PFSK-1 (cell line): ENCODE data around the gene MCOLN1.

Experiments
- POLR2AphosphoS5 ChIP-seq: IDR thresholded peaks from 2 replicates; pipeline ENCODE4 v1.6.1; 2012; ENCODE audit warnings: low read depth, mild to moderate bottlenecking, control low read depth, low read length, moderate library complexity
- TF ChIP-seq, protein P1 (sequence below), 2 experiments: IDR thresholded peaks; 2 replicates each; pipeline versions ENCODE4 v1.6.1 to v1.8.0; 2011 to 2012; ENCODE audit warnings: low read depth in 2 of 2, low read length in 2 of 2, control low read depth in 1 of 2, inconsistent platforms in 1 of 2, mild to moderate bottlenecking in 1 of 2, moderate library complexity in 1 of 2; ENCODE audit not compliant: insufficient read depth in 1 of 2

DNA sequence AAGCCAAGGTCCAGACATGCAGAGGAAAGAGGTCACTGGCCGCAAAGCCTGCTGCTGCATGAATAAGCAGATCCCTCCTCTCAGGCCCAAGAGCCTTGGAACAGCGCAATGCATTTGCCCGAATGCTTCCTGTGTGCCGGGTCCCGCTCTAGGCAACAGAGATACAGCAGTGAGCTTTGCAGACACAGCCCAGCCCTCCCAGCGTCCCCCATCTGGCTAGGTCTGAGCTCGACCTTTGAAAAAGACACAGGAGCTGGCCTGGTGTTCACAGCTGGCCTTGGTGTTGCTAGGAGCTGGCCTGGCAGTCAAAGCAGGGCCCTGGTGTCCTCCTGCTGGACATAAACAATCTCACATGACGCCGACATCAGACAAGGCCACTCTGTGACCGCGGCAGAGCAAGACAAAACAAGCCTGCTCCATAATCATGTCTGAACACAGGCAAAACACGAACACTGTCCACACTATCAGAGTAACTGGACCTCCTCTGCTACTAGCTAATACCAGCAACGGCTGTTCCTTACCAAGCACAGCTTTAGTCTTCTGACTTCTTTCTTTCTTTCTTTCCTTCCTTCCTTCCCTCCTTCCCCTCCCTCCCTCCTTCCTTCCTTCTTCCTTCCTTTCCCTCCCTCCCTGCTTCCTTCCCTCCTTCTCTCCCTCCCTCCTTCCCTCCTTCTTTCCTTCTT, 27.9 kb upstream of the MCOLN1 start:
- TF ChIP-seq POLR2AphosphoS5, result no peak
- TF ChIP-seq, protein P1, sequence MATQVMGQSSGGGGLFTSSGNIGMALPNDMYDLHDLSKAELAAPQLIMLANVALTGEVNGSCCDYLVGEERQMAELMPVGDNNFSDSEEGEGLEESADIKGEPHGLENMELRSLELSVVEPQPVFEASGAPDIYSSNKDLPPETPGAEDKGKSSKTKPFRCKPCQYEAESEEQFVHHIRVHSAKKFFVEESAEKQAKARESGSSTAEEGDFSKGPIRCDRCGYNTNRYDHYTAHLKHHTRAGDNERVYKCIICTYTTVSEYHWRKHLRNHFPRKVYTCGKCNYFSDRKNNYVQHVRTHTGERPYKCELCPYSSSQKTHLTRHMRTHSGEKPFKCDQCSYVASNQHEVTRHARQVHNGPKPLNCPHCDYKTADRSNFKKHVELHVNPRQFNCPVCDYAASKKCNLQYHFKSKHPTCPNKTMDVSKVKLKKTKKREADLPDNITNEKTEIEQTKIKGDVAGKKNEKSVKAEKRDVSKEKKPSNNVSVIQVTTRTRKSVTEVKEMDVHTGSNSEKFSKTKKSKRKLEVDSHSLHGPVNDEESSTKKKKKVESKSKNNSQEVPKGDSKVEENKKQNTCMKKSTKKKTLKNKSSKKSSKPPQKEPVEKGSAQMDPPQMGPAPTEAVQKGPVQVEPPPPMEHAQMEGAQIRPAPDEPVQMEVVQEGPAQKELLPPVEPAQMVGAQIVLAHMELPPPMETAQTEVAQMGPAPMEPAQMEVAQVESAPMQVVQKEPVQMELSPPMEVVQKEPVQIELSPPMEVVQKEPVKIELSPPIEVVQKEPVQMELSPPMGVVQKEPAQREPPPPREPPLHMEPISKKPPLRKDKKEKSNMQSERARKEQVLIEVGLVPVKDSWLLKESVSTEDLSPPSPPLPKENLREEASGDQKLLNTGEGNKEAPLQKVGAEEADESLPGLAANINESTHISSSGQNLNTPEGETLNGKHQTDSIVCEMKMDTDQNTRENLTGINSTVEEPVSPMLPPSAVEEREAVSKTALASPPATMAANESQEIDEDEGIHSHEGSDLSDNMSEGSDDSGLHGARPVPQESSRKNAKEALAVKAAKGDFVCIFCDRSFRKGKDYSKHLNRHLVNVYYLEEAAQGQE (IDR thresholded peaks at IDR 0.05; ENCODE audit: insufficient read depth in 1 of 2, low read depth in 2 of 2, low read length in 2 of 2), result no peak
